HG02938 (cell line): ENCODE data around the gene ARL5B.

Experiments used
- ATAC-seq: cut with Tn5 transposase; IDR thresholded peaks from one replicate; pipeline ENCODE4 v1.9.1; 2021; ENCODE audit warnings: mild to moderate bottlenecking, moderate library complexity; ENCODE audit not compliant: unreplicated experiment

The ARL5B gene

GRCh38 chr10:18658271-18659124, 733 bp upstream of the ARL5B start:
- peak; percentile 39 for ATAC-seq

- peak; percentile 33 for ATAC-seq
Measured at GRCh38 chr10:18659819-18660535, 746 bp downstream of the ARL5B start.

DNA sequence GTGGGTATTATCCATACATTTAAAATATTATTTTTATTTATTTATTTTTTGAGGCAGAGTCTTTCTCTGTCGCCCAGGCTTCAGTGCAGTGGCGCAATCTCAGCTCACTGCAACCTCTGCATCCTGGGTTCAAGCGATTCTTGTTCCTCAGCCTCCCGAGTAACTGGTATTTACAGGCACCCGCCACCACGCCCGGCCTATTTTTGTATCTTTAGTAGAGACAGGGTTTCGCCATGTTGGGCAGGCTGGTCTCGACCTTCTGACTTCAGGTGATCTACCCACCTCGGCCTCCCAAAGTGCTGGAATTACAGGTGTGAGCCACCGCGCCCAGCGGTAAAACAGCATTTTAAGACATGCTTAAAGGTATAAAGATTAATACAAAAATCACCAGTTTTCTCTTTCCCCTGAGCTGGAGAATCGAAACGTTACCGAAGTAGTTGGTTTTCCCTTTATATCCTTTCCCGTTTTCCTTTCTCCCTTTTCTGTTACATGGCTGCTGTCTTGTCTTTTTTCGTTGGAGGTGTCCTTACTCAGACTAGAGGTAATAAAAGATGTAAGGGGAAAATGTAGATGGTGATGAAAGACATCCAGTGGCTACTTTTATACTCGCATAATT, 1.7 kb downstream of the ARL5B start:
- no peak for ATAC-seq

- ATAC-seq, result no peak
Measured at GRCh38 chr10:18664841-18665478, 5.7 kb downstream of the ARL5B start.

GRCh38 chr10:18665815-18666558, 6.8 kb downstream of the ARL5B start:
- ATAC-seq, result no peak

DNA sequence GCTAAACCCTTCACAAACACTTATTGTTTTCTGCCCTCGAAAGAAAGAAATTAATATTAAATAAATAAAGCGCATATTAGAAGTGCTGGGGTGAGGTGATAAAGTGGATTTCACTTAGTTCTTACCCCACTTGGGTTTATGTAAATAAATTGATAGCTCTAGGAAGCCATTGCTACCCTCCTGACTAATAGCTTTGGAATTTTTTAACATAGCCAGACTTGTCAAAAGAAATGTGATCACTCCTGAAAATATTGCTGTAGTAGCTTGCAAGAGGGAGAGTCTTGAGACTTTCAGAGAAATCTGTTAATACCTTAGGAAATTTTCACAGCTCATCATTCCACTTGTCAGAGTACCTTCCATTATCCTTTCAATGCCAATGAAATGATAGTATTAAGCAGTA, 7.6 kb downstream of the ARL5B start:
- ATAC-seq, result no peak

DNA sequence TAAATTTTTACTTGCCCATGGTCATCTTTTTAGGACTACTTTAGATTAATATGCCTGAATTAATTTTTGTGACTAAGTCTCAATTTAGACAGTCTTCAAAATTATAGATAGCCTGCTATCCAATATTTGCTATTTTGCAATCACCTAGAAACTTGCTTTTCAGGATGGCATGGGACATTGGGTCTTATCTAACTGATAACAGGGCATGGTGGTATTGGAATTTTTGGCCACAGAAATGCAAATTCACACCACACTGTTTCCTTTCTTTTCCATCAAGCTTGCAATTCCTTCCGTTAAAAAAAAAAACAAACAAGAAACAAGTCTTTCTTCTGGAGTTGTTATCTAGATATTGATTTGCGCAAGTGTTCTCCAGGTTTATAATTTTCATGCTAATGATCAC, 8.8 kb downstream of the ARL5B start:
- ATAC-seq, result no peak

GRCh38 chr10:18675086-18675801, 16.0 kb downstream of the ARL5B start:
- no peak for ATAC-seq

- no peak for ATAC-seq
Measured at GRCh38 chr10:18680754-18681153, 21.5 kb downstream of the ARL5B start.

- no peak for ATAC-seq
Measured at GRCh38 chr10:18681366-18681765, 22.1 kb downstream of the ARL5B start.

- no peak for ATAC-seq
Measured at GRCh38 chr10:18681971-18682411, 22.8 kb downstream of the ARL5B start.

GRCh38 chr10:18683427-18683826, 24.2 kb downstream of the ARL5B start:
- no peak for ATAC-seq

- ATAC-seq, result no peak
Measured at GRCh38 chr10:18684416-18684815, 25.2 kb downstream of the ARL5B start.

DNA sequence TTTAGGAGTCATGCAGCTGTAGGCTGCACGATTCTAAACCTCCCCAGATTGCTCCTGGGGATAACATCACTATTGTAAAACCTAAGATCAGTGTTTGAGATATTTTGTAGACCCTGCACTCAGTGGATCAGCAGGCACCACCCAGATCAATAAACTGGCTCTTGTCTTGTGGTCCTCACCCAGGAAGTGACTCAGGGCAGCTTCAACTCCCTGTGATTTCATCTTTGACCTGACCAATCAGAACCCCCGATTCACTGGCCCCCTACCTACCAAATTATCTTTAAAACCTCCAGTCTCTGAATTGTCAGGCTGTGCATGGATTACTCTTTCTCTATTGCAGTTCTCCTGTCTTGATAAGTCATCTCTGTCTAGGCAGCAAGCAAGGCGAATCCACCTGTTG, 25.7 kb downstream of the ARL5B start:
- no peak for ATAC-seq

- no peak for ATAC-seq
Measured at GRCh38 chr10:18685555-18685954, 26.3 kb downstream of the ARL5B start.

DNA sequence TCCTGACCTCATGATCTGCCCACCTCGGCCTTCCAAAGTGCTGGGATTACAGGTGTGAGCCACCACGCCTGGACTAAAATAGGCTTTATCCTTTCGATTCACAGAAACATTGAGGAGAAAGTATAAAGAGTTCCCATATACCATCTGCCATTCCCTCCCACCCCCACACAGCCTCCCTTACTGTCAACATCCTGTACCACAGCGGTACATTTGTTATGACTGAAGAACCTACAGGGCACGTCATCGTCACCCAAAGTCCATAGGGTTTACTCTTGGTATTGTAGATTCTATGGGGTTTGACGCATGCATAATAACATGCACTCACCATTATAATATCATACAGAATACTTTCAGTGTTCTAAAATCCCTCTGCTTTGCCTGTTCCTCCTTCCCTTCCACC, 28.0 kb downstream of the ARL5B start:
- ATAC-seq, result no peak

DNA sequence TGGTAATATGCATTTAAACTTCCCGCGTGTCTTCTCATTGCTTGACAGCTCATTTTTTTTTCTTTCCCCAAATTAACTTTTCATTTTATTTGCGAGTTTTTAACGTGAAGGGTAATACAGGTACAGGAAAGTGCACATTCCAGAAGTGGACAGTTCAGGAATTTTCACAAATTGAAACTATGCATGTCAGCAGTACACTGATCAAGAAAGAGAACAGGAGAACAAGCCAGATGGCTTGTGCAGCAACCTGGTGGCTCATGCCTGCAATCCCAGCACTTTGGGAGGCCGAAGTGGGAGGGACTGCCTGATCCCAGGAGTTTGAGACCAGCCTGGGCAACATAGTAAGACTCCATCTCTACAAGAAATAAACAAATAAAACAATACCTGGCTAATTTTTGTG, 28.5 kb downstream of the ARL5B start:
- no peak for ATAC-seq

- no peak for ATAC-seq
Measured at GRCh38 chr10:18689498-18689897, 30.3 kb downstream of the ARL5B start.

DNA sequence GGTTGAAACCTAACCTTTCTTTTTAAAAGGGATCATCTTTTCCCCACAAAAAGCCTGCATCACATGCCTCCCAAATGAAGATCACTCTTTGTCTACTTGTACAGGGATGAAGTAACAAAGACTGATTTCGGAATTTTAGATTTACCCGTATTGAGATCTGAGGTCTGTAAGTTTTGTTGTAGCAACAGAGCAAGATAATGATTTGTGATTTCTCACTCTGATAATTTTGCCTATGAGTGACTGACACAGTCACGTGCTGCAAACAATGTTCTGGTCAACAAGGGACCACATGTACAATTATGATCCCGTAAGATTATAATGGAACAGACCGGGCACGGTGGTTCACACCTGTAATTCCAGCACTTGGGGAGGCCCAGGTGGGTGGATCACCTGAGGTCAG, 31.3 kb downstream of the ARL5B start:
- no peak for ATAC-seq
